Left renal cortex interstitium (tissue), 4 donors: ENCODE data around the gene SLC38A11. TPM values are rescaled to one million over a fixed set of nuclear protein-coding genes. Genes with fewer than 3 reads are reported as not detected.
A peak's percentile ranks its signal among the peaks of the same experiment; 100 is the strongest.
"Not testable (repeated sequence)": the region's sequence is repeated elsewhere in the genome, so short reads cannot be mapped to it uniquely, and the experiment has no call there.

ENCODE experiments used
- DNase-seq, 4 donors: peaks; one replicate each; pipeline ENCODE4 v3.0.0-alpha.2; 2013; ENCODE audit warnings: low read depth in 4 of 4, low spot score in 2 of 4, missing footprints in 1 of 4
- polyA plus RNA-seq, 4 donors: library from polyadenylated mRNA; unstranded; fragments of 120-200 nt; gene quantifications; one replicate each; pipeline ENCODE4 v1.2.1, GENCODE V29; 2013; ENCODE audit not compliant: insufficient read length in 4 of 4

The SLC38A11 gene
- polyA plus RNA-seq, 4 donors = 4.5 to 26.2 (median 10.5) TPM

- no peak for DNase-seq
These were observed 73.8 kb downstream of the SLC38A11 start for GRCh38 chr2:164881524-164881923.

GRCh38 chr2:164879901-164880535, 75.3 kb downstream of the SLC38A11 start:
- no peak for DNase-seq

- DNase-seq = no peak
These were observed 77.4 kb downstream of the SLC38A11 start for GRCh38 chr2:164877927-164878326.

- no peak for DNase-seq
These were observed 78.2 kb downstream of the SLC38A11 start for GRCh38 chr2:164877169-164877568.

GRCh38 chr2:164875334-164876205, 79.8 kb downstream of the SLC38A11 start:
- DNase-seq = no peak

GRCh38 chr2:164873210-164873908, 82.0 kb downstream of the SLC38A11 start:
- DNase-seq = peak in 1 of 4 donors; percentile 11

- no peak for DNase-seq
These were observed 83.9 kb downstream of the SLC38A11 start for GRCh38 chr2:164871404-164871803.

GRCh38 chr2:164869420-164869772, 85.9 kb downstream of the SLC38A11 start:
- DNase-seq = no peak

- no peak for DNase-seq
These were observed 86.5 kb downstream of the SLC38A11 start for GRCh38 chr2:164868563-164869419.

- DNase-seq = no peak
These were observed 87.4 kb downstream of the SLC38A11 start for GRCh38 chr2:164867779-164868397.

- DNase-seq = not testable (repeated sequence)
These were observed 88.9 kb downstream of the SLC38A11 start for GRCh38 chr2:164866381-164866780.

GRCh38 chr2:164860694-164861042, 94.7 kb downstream of the SLC38A11 start:
- DNase-seq = no peak

GRCh38 chr2:164859906-164860693, 95.2 kb downstream of the SLC38A11 start:
- not testable (repeated sequence) for DNase-seq

- no peak for DNase-seq
These were observed 96.0 kb downstream of the SLC38A11 start for GRCh38 chr2:164859251-164859818.

GRCh38 chr2:164852086-164852485, 103.2 kb downstream of the SLC38A11 start:
- DNase-seq = no peak

- DNase-seq = no peak
These were observed 105.1 kb downstream of the SLC38A11 start for GRCh38 chr2:164850235-164850634.

GRCh38 chr2:164849506-164849905, 105.8 kb downstream of the SLC38A11 start:
- no peak for DNase-seq

GRCh38 chr2:164847981-164848741, 107.2 kb downstream of the SLC38A11 start:
- no peak for DNase-seq
